Endothelial cell of umbilical vein (primary cell): Measurements from ENCODE around the gene DAAM1.

Experiments
- EZH2 ChIP-seq: IDR thresholded peaks from 2 replicates; pipeline ENCODE4 v1.6.1; 2012; ENCODE audit warnings: borderline replicate concordance, low read depth, mild to moderate bottlenecking, moderate library complexity, low read length, inconsistent platforms; ENCODE audit not compliant: severe bottlenecking
- FOS ChIP-seq: IDR thresholded peaks from 2 replicates; pipeline ENCODE4 v1.6.1; 2011; ENCODE audit warnings: mild to moderate bottlenecking, low read length, moderate library complexity, borderline replicate concordance; ENCODE audit not compliant: insufficient read depth
- GATA2 ChIP-seq: IDR thresholded peaks from 2 replicates; pipeline ENCODE4 v1.7.0; 2011; ENCODE audit warnings: low read depth, mild to moderate bottlenecking, moderate library complexity, mixed read lengths, low read length; ENCODE audit not compliant: insufficient read length, insufficient read depth
- JUN ChIP-seq: IDR thresholded peaks from 2 replicates; pipeline ENCODE4 v1.6.1; 2011; ENCODE audit warnings: borderline replicate concordance, low read depth; ENCODE audit not compliant: insufficient read length, insufficient read depth
- MYC ChIP-seq: IDR thresholded peaks from one replicate; pipeline ENCODE4 v1.6.1; 2011; ENCODE audit warnings: mild to moderate bottlenecking, low read depth, low read length
- POLR2A ChIP-seq: IDR thresholded peaks from 2 replicates; pipeline ENCODE4 v1.6.1; 2012; ENCODE audit warnings: low read depth, mild to moderate bottlenecking, control low read depth, low read length
- POLR2AphosphoS5 ChIP-seq: IDR thresholded peaks from 2 replicates; pipeline ENCODE4 v1.6.1; 2012; ENCODE audit warnings: low read depth, mild to moderate bottlenecking, control low read depth, low read length, moderate library complexity; ENCODE audit not compliant: insufficient read depth
- TF ChIP-seq, protein P1 (sequence below), 2 donors: IDR thresholded peaks; 1 replicate in 1 of 2; 2 replicates in 1 of 2; pipeline ENCODE4 v1.5.1; 2011; ENCODE audit warnings: low read length in 2 of 2, mild to moderate bottlenecking in 2 of 2, moderate library complexity in 2 of 2, control low read depth in 1 of 2, inconsistent platforms in 1 of 2, low read depth in 1 of 2; ENCODE audit not compliant: insufficient read depth in 1 of 2; ENCODE audit errors: extremely low read depth in 1 of 2
- TF ChIP-seq, protein P2 (sequence below): IDR thresholded peaks from 2 replicates; pipeline ENCODE4 v1.6.1; 2011; ENCODE audit not compliant: insufficient read depth, insufficient read length

DNA sequence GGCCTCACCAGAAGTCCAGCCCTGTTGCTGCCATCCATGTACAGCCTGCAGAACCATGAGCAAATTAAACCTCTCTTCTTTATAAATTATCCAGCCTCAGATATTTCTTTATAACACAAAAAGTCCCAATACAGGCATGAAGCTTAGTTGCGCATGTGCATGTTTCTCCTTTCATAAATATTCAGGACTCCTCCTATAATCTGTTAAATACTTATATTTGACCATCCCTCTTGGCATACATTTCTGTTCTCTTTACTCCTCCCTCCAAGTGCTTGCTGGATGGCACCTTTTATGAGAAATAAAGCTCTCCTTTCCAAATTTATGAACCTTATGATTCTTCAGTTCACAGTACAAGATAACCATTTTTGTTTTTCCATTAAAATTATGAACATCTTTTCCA, 20.5 kb downstream of the DAAM1 start:
- TF ChIP-seq, protein P1, sequence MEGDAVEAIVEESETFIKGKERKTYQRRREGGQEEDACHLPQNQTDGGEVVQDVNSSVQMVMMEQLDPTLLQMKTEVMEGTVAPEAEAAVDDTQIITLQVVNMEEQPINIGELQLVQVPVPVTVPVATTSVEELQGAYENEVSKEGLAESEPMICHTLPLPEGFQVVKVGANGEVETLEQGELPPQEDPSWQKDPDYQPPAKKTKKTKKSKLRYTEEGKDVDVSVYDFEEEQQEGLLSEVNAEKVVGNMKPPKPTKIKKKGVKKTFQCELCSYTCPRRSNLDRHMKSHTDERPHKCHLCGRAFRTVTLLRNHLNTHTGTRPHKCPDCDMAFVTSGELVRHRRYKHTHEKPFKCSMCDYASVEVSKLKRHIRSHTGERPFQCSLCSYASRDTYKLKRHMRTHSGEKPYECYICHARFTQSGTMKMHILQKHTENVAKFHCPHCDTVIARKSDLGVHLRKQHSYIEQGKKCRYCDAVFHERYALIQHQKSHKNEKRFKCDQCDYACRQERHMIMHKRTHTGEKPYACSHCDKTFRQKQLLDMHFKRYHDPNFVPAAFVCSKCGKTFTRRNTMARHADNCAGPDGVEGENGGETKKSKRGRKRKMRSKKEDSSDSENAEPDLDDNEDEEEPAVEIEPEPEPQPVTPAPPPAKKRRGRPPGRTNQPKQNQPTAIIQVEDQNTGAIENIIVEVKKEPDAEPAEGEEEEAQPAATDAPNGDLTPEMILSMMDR (IDR thresholded peaks at IDR 0.05; ENCODE audit: extremely low read depth in 1 of 2, insufficient read depth in 1 of 2, low read depth in 1 of 2, low read length in 2 of 2) = no peak
- TF ChIP-seq POLR2AphosphoS5 (no peak), FOS (no peak), EZH2 (no peak), JUN (no peak), POLR2A (no peak), GATA2 (no peak), MYC (no peak)
- TF ChIP-seq, protein P2, sequence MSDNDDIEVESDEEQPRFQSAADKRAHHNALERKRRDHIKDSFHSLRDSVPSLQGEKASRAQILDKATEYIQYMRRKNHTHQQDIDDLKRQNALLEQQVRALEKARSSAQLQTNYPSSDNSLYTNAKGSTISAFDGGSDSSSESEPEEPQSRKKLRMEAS = no peak
